HS-5 (cell line): ENCODE measurements around the gene CPSF7.
"Not testable (repeated sequence)": the region's sequence is repeated elsewhere in the genome, so short reads cannot be mapped to it uniquely, and the experiment has no call there.

Experiments
- DNase-seq: peaks from one replicate; pipeline ENCODE4 v3.0.0-alpha.2; 2012; ENCODE audit warnings: low read depth

Gene CPSF7

GRCh38 chr11:61429691-61430582 lies at the start of gene CPSF7, which contains the start of gene SDHAF2:
Gene CPSF7 (minus strand): TSS chr11:61429975. CDS start chr11:61429235, 740 bp downstream.
Gene SDHAF2 (plus strand): TSS chr11:61430124. CDS start chr11:61430147, 23 bp downstream.
- DNase-seq: peak; percentile 71

DNA sequence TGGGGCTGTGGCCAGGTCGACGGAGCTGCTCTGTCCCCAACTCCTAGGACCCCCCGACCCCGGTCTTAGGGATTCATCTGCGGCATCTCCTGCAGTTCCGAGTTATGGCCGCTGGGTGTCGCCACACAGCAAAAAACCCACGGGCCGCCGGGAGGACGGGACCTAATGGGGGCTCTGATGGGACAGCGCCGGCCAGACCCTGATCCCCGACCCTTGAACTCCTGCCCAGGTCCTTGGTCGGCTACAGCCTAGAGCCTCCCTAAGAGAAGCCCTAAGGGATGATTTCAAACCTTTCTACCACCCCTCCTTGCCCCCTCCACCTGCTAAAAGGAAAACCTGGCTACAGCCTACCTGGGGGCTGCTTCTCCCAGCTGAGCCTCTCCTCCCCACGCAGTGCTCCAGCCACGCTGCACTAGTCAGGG lies 48.0 kb upstream of the CPSF7 start:
- DNase-seq: no peak

DNA sequence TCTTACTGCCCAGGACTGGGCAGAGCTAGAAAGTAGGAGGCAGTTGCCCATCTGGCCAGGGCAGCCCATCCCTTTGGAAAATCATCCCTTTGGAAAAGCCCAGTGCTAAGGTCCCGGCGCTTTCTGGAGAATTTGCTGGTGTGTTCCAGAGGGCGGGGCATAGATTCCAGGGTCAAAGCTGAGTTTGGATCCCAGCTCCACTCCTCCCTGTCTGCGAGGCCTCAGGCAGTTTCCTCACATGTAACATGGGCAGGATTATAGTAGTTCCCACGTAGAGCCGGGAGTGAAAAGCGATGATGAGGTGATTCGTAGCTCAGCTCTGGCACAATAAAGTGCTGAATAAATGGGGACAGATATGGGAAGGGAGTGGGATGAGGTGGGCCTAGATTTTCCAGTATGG lies 47.4 kb upstream of the CPSF7 start:
- no peak for DNase-seq

- no peak for DNase-seq
These were observed 46.6 kb upstream of the CPSF7 start for GRCh38 chr11:61476371-61476770.

- DNase-seq: no peak
These were observed 45.7 kb upstream of the CPSF7 start for GRCh38 chr11:61475433-61475832.

GRCh38 chr11:61474013-61474643 lies 44.4 kb upstream of the CPSF7 start:
- no peak for DNase-seq

- DNase-seq: no peak
These were observed 43.7 kb upstream of the CPSF7 start for GRCh38 chr11:61473370-61474012.

DNA sequence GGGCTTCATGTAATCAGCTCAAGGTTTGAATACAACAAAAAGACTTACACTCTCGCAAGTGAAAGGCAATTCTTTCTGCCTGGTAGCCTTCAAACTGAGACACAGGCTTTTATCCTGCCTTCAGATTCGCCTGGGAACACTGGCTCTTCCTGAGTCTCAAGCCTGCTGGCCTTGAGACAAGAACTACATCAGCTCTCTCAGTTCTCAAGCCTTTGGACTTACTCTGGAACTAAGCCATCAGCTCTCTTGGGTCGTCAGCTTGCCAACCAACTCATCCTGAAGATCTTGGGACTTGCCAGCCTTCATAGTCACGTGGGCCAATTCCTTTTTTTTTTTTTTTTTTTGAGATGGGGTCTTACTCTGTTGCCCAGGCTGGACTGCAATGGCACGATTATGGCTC lies 43.1 kb upstream of the CPSF7 start:
- DNase-seq: no peak

DNA sequence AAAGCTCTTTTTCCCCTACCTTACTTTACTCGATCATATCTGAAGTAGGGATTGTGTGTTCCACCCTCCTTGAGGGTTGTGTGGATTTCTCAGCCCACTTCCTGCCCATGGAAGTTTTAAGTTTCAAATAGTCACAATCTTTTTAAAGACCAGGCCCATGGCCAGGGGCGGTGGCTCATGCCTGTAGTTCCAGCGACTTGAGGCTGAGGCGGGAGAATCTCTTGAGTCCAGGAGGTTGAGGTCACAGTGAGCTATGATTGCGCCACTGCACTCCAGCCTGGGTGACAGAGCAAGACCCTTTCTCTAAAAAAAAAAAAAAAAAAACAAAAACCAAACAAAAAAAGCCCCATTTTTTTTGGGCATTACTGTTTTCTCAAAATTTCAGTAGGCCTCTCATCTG lies 42.5 kb upstream of the CPSF7 start:
- DNase-seq: no peak

DNA sequence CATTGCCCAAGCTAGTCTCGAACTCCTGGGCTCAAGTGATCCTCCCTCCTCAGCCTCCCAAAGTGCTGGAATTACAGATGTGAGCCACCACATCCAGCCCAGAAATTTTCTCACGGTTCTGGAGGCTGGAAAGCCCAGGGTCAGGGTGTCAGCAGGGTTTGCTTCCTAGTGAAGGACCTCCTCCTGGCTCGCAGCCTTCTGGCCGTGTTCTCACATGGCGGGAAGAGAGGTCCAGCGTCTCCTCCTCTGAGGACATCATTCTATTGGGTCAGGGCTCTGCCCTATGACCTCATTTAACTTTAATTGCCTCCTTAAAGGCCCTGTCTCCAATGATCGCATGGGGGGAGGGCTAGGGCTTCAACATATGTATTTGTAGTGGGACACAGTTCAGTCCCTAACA lies 38.2 kb upstream of the CPSF7 start:
- DNase-seq: no peak

GRCh38 chr11:61467602-61468001 lies 37.8 kb upstream of the CPSF7 start:
- not testable (repeated sequence) for DNase-seq

DNA sequence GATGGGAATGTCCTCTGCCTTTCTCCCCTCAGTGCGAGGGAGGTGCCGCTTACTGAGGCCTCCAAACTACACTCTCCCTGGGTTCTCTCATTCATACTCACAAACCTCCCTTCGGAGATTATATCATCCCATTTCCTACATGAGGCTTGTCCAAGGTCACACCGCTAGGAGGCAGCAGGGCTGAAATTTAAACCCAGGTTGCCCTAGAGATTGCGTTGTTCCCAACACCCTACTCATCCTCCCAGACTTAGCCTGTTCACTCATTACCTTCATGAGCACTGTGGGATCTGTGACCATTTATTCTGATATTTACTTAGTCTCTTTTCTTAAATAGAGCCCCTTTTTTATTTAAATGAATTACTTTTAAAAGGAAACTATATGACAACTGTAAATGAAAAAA lies 31.2 kb upstream of the CPSF7 start:
- no peak for DNase-seq

GRCh38 chr11:61460474-61460881 lies 30.7 kb upstream of the CPSF7 start:
- no peak for DNase-seq

DNA sequence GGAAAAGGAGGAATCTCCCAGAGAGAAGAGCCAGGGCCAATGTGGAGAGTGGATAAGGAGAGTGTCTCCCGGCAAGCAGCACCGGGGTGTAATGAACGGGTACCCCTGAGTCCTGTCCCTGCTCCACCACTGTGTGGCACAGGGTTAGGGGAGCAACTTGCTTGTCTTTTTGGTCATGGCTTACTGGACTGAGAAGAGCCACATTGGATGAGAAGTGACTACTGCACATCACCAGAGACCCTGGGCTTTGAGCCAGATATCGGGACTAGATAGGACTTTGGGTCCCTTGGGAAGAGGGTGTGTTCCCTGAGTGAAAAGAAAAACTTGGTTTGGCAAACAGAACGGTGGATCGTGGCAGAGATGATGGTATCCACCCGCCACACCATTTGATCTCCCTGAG lies 24.7 kb upstream of the CPSF7 start:
- DNase-seq: no peak

GRCh38 chr11:61453695-61454094 lies 23.9 kb upstream of the CPSF7 start:
- no peak for DNase-seq

DNA sequence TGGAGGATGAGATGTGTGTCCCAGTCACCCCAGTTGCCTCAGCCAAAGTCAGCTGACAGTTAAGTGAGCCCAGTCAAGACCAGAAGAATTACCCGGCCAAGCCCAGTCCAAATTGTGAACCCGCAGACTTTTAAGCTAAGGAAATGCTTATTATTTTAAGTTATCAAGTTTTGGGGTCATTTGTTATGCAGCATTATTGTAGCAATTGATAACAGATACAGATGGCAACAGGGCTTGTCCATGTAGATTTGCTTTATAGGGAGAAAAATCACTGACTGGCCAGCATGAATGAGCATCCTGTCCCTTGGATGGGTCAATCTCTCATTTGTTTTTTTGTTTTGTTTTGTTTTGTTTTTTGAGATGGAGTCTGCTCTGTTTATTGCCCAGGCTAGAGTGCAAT lies 23.1 kb upstream of the CPSF7 start:
- DNase-seq: no peak

DNA sequence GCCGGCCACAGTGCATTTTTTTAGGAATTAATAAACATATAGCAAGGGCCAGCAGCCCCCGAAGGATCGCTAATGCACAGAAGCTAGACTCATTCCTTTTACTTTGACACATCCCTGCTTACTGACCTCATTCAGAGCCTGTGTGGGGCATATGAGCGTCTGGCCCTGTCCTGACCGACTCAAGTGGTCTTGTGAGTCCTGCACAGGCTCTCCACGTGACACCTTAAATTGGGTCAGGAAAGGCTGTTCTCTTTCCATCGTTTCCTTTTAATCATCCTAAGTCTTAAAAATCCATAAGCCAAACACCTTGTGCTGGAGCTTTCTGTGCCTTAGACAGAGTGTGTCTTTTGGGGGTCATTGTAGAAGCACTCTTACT lies 18.8 kb upstream of the CPSF7 start:
- no peak for DNase-seq

DNA sequence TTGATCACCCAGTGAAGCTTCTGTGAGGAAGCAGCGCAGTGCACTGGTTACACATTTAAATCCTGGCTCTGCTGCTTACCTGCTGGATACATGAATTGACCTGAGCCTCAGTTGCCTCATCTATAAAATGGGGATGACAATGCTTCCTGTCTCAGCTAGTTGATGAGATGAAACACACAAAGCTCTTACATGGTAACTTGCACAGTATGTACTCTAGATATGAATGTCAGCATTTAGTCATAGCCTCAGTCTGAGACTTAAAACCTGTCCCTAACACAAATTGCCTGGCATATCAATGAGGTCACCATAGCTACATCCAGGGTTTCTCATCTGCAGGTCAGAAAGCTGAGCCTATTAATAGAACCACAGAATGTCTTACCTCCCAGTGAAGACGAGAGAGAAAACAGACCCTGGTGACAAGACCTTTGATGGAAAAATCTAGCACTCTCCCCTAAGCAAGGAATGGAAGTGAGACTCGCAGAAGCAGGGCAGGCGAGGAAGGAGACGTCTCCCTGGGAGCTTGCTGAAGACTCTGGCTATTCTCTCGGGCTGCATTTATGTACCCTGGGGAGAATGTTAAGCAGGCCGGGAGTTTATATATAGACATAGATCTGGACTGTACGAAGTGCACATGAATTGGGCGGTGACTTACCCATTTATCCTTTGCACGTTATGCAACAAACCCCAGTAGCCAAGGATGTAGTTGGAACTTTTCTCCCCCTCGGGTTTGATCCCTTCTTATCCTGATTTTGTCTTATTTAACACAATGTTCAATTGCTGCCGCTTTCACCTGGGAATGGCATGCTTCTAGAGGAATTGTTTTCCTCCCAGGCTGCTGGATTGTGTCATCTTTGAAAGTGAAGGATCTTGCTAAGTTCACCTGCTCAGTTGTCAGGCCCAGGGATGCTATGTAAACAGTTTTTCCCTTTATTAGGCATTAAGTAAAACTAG lies 18.1 kb upstream of the CPSF7 start:
- no peak for DNase-seq

DNA sequence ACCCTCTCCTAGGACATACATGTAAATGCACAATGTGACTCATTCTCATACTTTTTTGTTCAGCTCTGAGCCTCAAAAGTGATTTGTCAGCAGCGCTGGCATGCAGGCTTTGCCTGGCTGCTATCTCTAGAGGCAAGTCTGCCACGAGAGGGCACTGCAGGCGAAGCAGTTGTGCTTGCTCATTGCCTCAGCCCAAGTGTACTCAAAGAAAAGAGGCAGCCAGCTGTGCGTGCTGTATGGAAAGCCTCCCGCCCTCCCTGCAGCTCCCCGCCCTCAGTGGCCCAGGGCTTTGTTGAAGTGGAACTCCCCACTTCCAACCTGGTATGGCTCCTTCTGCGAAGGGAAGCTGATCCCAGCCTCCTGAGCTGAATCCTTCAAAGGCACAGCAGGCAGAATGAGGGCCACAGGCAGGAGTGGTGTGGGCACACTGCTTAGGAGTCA lies 16.5 kb upstream of the CPSF7 start:
- peak; percentile 88 for DNase-seq

DNA sequence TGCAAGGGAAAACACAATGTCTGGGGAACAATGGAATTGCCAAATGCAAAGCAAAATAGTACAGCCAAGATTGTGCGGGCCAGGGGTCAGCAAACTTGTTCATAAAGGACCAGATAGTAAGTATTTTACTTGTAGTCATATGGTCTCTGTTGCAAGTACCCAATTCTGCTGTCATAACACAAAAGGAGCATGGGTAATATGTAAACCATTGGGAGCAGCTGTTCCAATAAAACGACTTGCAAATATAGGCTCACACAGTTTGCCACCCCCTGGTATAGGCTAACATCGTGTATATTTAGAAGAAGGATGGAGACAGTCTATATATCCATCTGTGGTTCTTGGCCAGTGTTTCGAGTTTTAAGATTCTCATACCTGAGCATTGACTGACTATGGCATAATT lies 15.7 kb upstream of the CPSF7 start:
- no peak for DNase-seq

- no peak for DNase-seq
These were observed 12.8 kb upstream of the CPSF7 start for GRCh38 chr11:61442616-61443015.

DNA sequence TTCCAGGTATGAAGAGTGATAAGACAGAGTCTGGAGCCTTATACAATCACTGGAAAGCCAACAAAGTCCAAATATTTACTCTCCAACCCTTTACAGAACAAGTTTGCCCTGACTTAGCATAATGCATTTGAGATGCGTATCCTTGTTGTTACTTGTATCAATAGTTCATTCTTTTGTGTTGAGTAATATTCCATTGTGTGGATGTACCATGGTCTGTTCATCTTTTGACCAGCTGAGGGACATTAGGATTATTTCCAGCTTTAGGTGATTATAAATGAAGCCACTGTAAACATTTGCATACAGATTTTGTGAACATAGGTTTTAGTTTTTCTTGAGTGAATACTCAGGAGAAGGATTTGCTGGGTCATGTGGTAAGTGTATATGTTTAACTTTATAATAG lies 9.8 kb upstream of the CPSF7 start:
- no peak for DNase-seq
